GM12801 (cell line): Measurements from ENCODE around the gene HIPK2.

Experiments used
- CTCF ChIP-seq: IDR thresholded peaks from one replicate; pipeline ENCODE4 v1.5.1; 2011; ENCODE audit warnings: control low read depth; ENCODE audit not compliant: insufficient read length; ENCODE audit errors: extremely low read depth

The HIPK2 gene

GRCh38 chr7:139772873-139773272 lies 4.9 kb downstream of the HIPK2 start:
- no peak for TF ChIP-seq CTCF

- TF ChIP-seq CTCF = no peak
Observed at GRCh38 chr7:139772115-139772514, 5.7 kb downstream of the HIPK2 start.

GRCh38 chr7:139771001-139771956 lies 6.5 kb downstream of the HIPK2 start:
- TF ChIP-seq CTCF = no peak

- TF ChIP-seq CTCF = no peak
Observed at GRCh38 chr7:139769761-139770160, 8.0 kb downstream of the HIPK2 start.

GRCh38 chr7:139769066-139769465 lies 8.7 kb downstream of the HIPK2 start:
- TF ChIP-seq CTCF = no peak

GRCh38 chr7:139768249-139768824 lies 9.5 kb downstream of the HIPK2 start:
- no peak for TF ChIP-seq CTCF

- TF ChIP-seq CTCF = no peak
Observed at GRCh38 chr7:139767561-139767982, 10.2 kb downstream of the HIPK2 start.
